Glutamatergic neuron (in vitro differentiated cells): ENCODE results near the gene STK39. TPM values are rescaled to one million over a fixed set of nuclear protein-coding genes. Genes with fewer than 3 reads are reported as not detected.

Experiments
- DNase-seq: peaks from one replicate; pipeline ENCODE4 v3.0.0; 2022
- H3K27ac Mint-ChIP-seq: one replicate; pipeline ENCODE4 v1.8.0; 2020; ENCODE audit warnings: mild to moderate bottlenecking, mixed read lengths, inconsistent platforms; ENCODE audit not compliant: unreplicated experiment
- H3K27me3 Mint-ChIP-seq: one replicate; pipeline ENCODE4 v1.8.0; 2020; ENCODE audit warnings: mild to moderate bottlenecking, moderate library complexity, mixed read lengths, inconsistent platforms; ENCODE audit not compliant: unreplicated experiment
- H3K36me3 Mint-ChIP-seq: one replicate; pipeline ENCODE4 v1.8.0; 2020; ENCODE audit warnings: mild to moderate bottlenecking, mixed read lengths, inconsistent platforms; ENCODE audit not compliant: unreplicated experiment
- H3K4me1 Mint-ChIP-seq: one replicate; pipeline ENCODE4 v1.8.0; 2020; ENCODE audit warnings: mild to moderate bottlenecking, low read depth, mixed read lengths, inconsistent platforms; ENCODE audit not compliant: unreplicated experiment
- H3K4me3 Mint-ChIP-seq: one replicate; pipeline ENCODE4 v1.8.0; 2020; ENCODE audit warnings: mild to moderate bottlenecking, mixed read lengths, inconsistent platforms; ENCODE audit not compliant: unreplicated experiment
- H3K9me3 Mint-ChIP-seq: one replicate; pipeline ENCODE4 v1.8.0; 2020; ENCODE audit warnings: mild to moderate bottlenecking, moderate library complexity, mixed read lengths, inconsistent platforms; ENCODE audit not compliant: unreplicated experiment
- CTCF ChIP-seq: fragments of 200-600 bp; sonication (generic); IDR thresholded peaks from one replicate; pipeline ENCODE4 v1.5.0; 2021; ENCODE audit not compliant: partially characterized antibody, unreplicated experiment
- total RNA-seq: library from RNA; stranded (reverse); fragmentation: NEBNext Ultra II Directional; extraction: Animal tissue kit (Norgen Biotek cat#: 25700); gene quantifications from one replicate; pipeline ENCODE4 v1.2.1, GENCODE V29; 2021; ENCODE audit not compliant: unreplicated experiment

The STK39 gene
- total RNA-seq, 1 donor from 2014 or later = 35.9 TPM

GRCh38 chr2:167964650-167965413, 282.6 kb downstream of the STK39 start:
- peaks cover 8% of the 10 kb centered on the region for H3K9me3 Mint-ChIP-seq
- H3K36me3 Mint-ChIP-seq = peaks cover 10% of the 10 kb centered on the region
- no peak for TF ChIP-seq CTCF
- no peak overlapping the region for H3K4me3 Mint-ChIP-seq
- DNase-seq = no peak
- H3K27me3 Mint-ChIP-seq = no peaks in the 10 kb centered on the region
- peaks cover 5% of the 10 kb centered on the region for H3K4me1 Mint-ChIP-seq
- H3K27ac Mint-ChIP-seq = no peak overlapping the region

GRCh38 chr2:167963899-167964649, 283.3 kb downstream of the STK39 start:
- no peak for DNase-seq
- Mint-ChIP-seq H3K36me3 (peaks cover 3% of the 10 kb centered on the region), H3K4me3 (no peak overlapping the region), H3K4me1 (peaks cover 5% of the 10 kb centered on the region), H3K27ac (no peak overlapping the region), H3K27me3 (no peaks in the 10 kb centered on the region), H3K9me3 (peaks cover 2% of the 10 kb centered on the region)
- no peak for TF ChIP-seq CTCF

GRCh38 chr2:167962436-167963226, 284.8 kb downstream of the STK39 start:
- no peak for TF ChIP-seq CTCF
- Mint-ChIP-seq H3K9me3 (no peaks in the 10 kb centered on the region), H3K27me3 (no peaks in the 10 kb centered on the region), H3K27ac (no peak overlapping the region), H3K36me3 (no peaks in the 10 kb centered on the region), H3K4me1 (peaks cover 5% of the 10 kb centered on the region), H3K4me3 (no peak overlapping the region)
- DNase-seq = no peak

- no peak for TF ChIP-seq CTCF
- Mint-ChIP-seq H3K4me3 (no peak overlapping the region), H3K27ac (no peak overlapping the region), H3K27me3 (no peaks in the 10 kb centered on the region), H3K9me3 (no peaks in the 10 kb centered on the region), H3K4me1 (peaks cover 5% of the 10 kb centered on the region), H3K36me3 (no peaks in the 10 kb centered on the region)
- DNase-seq = no peak
Measured at GRCh38 chr2:167961536-167962048, 285.8 kb downstream of the STK39 start.
